ENCODE results near the gene FBXW7.

- no peak for TF ChIP-seq CTCF (CRISPR knock-in tag; IDR thresholded peaks at IDR 0.05)
- no peak for TF ChIP-seq KLF12 (CRISPR knock-in tag; IDR thresholded peaks at IDR 0.05; ENCODE audit: borderline replicate concordance)
- no peak for TF ChIP-seq SP2 (CRISPR knock-in tag; IDR thresholded peaks at IDR 0.05)
- TF ChIP-seq PLSCR1 (CRISPR knock-in tag; IDR thresholded peaks at IDR 0.05; ENCODE audit: borderline replicate concordance), result no peak
- TF ChIP-seq MAZ (IDR thresholded peaks at IDR 0.05; ENCODE audit: borderline replicate concordance, low read depth, low read length), result no peak
- TF ChIP-seq MAZ (CRISPR knock-in tag; IDR thresholded peaks at IDR 0.05; ENCODE audit: low read depth), result no peak
- no peak for TF ChIP-seq REST (IDR thresholded peaks at IDR 0.05; ENCODE audit: borderline replicate concordance in 1 of 2, low read depth in 1 of 2, low read length in 2 of 2)
- no peak for TF ChIP-seq SIN3A (IDR thresholded peaks at IDR 0.05; ENCODE audit: borderline replicate concordance, low read depth, low read length)
- TF ChIP-seq YY1 (IDR thresholded peaks at IDR 0.05; ENCODE audit: insufficient read depth, insufficient replicate concordance, low read depth, low read length), result no peak
- no peak for TF ChIP-seq NFKBIZ (CRISPR knock-in tag; IDR thresholded peaks at IDR 0.05)
- TF ChIP-seq NFIC (IDR thresholded peaks at IDR 0.05; ENCODE audit: low read length), result no peak
Measured at GRCh38 chr4:152364883-152365282, 171.0 kb downstream of the FBXW7 start.

Measured in HepG2 (cell line).